ENCODE data around the gene BSN.
"Not testable (repeated sequence)": the region's sequence is repeated elsewhere in the genome, so short reads cannot be mapped to it uniquely, and the experiment has no call there.

The BSN gene

DNA sequence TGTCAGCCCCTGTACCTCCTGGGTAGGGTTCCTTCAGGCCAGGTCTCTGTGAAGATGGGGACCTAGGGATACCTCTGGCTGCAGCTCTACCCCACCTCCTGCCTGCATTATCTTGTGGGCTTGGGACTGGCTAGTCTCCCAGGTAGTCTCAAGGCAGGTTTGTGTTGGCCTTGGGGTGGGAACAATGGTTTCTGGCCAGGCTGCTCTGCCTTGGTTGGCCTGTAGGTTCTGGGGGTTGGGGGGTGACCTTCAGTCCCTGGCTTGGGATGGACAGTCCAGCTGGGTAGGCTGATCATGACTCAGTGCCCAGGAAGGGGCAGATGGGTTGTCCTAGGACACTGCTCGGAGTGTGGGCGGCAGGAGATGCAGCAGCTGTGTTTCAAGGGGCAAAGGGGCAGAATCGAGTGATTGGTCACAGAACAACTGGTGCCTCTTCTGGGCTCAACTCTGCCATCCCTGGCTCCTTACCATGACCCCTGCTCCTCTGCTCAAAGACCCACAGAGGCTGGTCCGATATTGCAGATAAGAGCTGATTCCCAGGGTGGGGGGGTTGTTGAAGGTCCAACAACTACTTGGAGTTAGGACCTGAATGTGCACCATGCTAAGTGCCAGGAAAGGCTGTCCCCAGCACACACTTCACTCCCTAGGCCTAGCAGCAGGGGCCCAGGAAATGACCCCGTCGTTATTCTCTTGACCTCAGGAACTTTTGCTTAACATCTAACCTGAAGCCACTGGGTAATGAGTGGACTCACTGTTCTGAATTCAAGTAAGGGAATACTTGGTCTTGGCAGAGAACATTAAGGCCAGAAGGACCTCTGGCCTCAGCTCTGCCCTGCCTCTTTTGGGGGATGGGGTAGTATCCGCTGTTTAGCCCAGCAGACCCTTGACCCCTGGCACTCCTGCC is 18.1 kb upstream of the BSN start:
- no peak for DNase-seq

GRCh38 chr3:49536875-49537533 is 17.3 kb upstream of the BSN start:
- no peak for DNase-seq

- DNase-seq, result peak; percentile 59
Measured at GRCh38 chr3:49539659-49540560, 14.4 kb upstream of the BSN start.

GRCh38 chr3:49552087-49552486 is 2.2 kb upstream of the BSN start:
- DNase-seq, result no peak

GRCh38 chr3:49553324-49553691 is 969 bp upstream of the BSN start:
- DNase-seq, result no peak

- no peak for DNase-seq
Measured at GRCh38 chr3:49554633-49555265, 472 bp downstream of the BSN start.

DNA sequence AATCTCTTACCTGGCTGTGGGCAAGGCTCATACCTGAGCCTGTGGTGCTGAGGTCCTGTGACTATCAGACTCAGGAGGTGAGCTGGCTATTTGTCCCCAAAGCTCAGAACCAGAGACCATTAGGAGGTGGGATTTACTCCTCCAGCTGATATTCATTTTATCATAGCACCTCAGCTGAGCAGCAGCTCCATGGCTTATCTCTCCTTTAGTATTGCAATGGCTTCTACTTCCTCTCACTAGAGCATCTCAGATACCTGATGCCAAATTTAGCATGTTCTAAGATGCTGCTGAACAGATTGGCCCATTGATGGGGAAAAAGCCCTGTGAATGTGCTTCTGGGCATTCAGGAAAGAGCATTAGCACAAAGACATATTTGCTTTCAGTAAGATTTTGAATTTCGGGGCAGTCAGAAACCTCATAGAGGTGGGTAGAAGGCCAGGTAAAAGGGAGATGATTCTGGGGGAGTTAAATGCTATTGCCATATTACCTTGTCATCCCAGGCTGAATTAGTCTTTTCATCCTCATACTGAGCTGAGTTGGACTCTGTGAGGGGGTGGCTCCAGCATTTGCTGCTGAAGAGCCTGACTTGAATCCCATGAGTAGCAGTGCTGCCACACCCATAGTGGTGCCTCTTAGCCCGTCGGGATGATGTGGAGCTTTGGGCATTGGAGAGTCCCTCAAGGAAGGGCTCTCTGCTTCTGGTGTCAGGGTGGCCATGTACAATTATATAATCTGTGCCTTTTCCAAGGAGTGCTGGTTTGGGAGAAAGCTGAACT is 2.4 kb downstream of the BSN start:
- DNase-seq, result no peak

DNA sequence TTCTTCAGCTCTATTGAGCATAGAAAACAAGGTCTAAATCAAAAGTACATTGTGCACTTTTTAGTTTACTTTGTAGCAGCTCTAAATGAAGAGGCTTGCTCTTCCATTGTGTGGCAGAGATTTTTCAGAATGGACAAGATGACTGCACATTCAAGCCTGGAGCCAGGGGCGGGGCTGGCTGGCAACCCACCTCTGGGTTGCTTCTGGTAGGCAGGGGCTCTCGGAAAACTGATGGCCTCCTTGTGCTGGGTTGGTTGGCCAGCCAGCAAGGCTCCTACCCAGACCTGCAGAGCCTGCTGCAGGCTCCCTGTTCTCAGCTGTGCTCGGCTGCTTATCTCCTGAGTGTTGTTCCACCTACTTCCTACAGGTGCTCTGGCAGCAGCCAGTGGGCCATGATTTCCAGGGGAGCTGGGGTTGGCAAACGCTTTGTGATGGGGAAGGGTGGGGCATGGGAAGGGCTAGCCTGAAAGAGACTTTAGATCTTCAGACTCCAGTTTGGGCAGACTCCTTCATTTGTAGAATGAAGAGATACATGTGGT is 8.8 kb downstream of the BSN start:
- no peak for DNase-seq

DNA sequence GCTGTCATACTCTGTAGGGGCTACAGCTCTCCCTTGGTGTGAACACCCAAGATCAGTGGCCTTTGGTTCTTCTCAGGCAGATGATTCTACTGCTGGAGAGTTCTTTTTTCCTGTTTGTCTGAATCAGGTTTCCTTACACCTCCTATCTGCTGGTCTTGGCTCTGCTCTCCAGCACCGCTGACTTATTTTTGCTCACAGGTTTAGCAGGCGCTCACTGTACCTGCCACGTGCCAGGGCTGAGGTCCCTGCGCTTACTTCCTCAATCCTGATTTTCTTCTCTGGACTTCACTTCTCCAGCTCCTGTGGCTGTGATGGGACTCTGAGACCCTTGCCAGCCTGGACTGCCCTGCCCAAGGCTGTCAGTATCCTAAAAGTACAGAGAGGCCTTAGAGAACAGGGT is 9.5 kb downstream of the BSN start:
- no peak for DNase-seq

DNA sequence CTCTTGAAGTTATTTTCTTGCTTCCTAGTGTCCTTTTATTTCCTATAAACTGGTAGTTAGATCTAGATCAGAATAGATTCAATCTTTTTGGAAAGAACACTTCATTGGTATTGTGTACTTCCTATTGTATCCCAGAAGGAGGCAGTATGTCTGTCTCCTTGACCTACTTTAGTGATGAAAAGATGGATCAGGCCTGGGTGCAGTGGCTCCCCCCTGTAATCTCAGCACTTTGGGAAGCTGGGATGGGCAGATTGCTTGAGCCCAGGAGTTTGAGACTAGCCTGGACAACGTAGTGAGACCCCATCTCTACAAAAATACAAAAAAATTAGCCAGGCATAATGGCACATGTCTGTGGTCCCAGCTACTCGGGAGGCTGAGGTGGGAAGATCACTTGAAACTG is 12.0 kb downstream of the BSN start:
- no peak for DNase-seq

DNA sequence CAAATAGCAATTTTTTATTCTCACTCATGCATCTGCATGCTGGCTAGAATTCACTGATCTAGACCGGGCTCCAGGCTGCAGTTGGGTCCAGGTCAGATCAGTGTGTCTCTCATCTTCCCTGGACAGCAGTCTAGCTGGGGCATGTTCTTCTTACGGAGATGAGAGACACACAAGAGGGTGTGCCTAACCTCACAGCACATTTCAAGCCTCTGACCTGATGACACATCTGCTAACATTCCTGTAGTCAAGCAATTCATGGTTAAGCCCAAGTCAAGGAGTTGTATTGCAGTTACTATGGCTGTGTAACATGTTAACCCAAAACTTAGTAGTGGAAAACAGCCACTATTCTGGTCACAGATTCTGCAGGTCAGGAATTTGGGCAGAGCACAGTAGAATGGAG is 13.1 kb downstream of the BSN start:
- no peak for DNase-seq

- no peak for DNase-seq
Measured at GRCh38 chr3:49568965-49569364, 14.7 kb downstream of the BSN start.

DNA sequence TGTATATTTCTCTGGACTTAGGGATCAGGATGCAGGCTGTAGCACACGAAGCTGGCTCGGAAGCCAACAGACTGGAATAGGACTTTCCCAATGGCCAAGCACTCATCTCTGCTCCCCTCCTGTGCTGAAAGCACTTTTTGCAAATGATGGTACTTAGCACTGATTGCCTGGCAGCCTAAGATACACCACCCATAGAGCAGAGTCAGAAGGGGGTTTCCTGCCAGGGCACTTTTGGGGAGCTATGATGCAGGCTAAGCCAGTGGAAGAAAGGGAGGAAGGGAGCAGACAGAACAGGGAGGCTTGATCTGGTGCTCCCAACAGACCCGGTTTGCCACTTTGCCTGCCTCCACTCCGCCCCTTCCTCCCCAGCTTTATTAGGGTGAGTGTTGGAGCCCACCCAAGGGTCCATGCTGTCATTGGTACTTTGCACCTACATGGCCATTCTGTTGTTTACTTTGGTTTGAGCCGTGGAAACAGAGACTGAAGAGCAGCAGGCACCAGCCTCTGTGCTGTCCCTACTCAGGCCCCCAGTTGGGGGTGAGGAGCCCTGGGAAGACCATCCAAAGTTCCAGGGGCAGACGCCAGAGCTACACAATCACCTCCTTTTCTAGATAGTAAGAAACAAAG is 15.9 kb downstream of the BSN start:
- no peak for DNase-seq

DNA sequence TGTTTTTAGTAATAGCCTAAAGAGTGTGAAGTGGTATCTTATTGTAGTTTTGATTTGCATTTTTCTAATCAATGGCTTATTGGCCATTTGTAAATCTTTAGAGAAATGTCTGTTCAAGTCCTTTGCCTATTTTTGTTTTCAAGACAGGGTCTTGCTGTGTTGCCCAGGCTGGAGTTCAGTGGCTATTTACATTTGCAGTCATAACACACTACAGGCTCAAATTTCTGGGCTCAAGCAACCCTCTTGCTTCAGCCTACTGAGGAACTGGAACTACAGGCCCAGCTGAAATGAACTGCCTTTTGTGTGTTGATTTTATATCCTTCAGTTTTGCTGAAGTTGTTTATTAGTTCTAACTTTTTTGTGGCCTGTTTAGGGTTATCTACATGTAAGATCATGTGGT is 27.9 kb downstream of the BSN start:
- no peak for DNase-seq

- not testable (repeated sequence) for DNase-seq
Measured at GRCh38 chr3:49585261-49585755, 31.0 kb downstream of the BSN start.

GRCh38 chr3:49591615-49592014 is 37.3 kb downstream of the BSN start:
- DNase-seq, result no peak

DNA sequence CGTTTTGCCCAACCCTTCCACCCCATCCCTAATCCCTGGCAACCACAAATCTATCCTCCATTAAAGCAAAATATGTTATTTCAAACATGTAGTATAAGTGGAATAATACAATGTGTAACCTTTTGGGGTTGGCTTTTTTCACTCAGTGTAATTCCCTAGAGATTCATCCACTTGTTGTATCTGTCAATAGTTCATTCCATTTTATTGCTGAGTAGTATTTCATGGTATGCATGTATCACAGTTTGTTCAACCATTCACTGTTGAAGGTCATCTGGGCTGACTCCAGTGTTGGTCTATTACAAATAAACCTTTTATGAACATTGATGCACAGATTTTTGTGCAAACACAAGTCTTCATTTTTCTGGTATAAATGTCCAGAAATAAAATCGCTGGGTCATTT is 38.8 kb downstream of the BSN start:
- no peak for DNase-seq

DNA sequence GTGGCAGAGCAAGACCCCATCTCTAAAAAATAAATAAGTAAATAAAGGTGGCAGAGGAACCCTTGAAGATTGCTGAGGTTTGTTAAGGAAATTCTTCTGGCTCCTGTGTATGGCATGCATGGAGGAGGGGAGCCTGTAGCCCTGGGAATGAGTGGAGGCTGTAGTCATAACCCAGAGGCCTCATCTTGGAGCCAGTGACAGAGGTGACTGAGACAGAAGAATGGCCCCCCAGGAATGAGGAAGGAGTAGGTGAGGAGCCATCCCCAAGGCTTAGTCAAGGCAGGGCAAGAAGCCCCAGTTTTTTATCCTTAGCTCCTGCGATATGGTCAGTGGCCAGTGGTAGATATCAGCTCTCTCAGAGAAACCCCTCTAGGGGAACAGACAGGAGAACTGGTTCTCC is 46.5 kb downstream of the BSN start:
- DNase-seq, result no peak

DNA sequence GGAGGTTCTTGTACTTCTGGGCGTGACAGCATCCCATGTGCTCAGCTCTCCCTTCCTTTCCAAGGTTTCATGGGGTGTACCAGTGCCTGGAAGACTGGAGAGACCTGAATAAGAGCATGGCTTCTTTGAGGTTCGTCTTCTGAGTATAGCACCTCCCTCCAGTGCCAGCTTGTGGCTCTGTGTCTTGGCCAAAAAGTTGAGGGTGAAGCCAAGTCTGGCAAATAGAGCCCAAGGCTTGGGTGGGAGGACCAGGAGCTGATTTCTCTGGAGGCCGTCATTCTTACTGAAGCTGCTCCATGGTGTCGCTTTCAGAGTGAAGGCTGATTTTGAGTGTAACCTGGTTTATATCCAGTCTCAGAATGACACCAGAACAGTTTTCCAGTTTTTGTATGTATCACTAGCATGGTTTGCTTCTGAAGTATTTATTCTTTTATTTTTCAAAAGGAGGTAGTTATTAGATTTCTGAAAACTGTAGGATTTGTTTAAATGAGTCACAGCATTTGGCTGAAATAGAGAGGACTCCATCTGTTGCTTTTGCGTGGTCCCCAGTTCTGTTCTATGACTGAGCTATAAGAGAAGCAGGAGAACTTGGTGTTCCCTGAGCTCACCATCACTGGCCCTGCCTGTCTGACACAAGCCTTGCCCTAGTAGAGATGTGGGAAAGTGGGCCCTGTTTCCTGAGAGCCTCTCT is 47.2 kb downstream of the BSN start:
- DNase-seq, result no peak

- no peak for DNase-seq
Measured at GRCh38 chr3:49602049-49602554, 47.8 kb downstream of the BSN start.
